Middle frontal gyrus (tissue), 1 donor: ENCODE results near the gene NDUFB2.
"Not testable (repeated sequence)": the region's sequence is repeated elsewhere in the genome, so short reads cannot be mapped to it uniquely, and the experiment has no call there.

ENCODE experiments used
- DNase-seq: peaks from one replicate; pipeline ENCODE4 v3.0.0-alpha.2; 2015; ENCODE audit warnings: low spot score; ENCODE audit errors: extremely low spot score

The NDUFB2 gene

DNA sequence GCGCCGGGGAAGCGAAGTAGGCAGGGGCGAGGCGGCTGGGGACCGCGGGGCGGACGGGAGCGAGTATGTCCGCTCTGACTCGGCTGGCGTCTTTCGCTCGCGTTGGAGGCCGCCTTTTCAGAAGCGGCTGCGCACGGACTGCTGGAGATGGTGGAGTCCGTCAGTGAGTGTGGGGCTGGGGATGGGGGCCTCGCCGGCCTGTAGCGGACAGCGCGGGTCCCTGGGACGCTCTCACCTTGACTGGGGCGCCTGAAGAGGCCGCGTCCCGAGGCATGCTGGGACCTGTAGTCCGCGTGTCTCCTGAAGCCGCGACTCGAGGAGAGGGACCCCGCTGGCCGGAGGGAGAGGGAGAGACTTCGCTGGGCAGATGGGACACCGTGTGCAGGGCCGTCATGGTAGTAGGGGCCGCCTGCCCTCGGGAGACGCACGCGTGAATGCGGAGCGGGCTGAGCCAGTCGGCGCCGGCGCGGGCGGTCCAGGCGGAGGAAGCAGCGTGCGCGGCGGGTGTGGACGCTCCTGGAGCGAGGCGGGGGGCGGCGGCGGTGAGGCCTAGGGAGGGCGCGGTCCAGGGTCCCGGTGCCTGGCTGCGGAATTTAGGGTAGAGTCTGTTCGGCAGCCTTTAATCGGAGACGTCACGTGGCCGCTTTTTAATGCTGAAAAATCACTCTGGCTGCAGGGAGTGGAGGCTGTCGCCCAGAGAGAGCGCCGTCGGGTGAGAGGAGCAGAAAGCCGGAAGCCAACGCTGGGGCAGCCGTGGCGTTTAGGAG lies at the start of gene NDUFB2:
TSS of gene NDUFB2 (plus strand) at position 29 of the 767 bp plus-strand sequence. CDS start at position 66, 37 bp downstream.
- DNase-seq, result peak; percentile 62

DNA sequence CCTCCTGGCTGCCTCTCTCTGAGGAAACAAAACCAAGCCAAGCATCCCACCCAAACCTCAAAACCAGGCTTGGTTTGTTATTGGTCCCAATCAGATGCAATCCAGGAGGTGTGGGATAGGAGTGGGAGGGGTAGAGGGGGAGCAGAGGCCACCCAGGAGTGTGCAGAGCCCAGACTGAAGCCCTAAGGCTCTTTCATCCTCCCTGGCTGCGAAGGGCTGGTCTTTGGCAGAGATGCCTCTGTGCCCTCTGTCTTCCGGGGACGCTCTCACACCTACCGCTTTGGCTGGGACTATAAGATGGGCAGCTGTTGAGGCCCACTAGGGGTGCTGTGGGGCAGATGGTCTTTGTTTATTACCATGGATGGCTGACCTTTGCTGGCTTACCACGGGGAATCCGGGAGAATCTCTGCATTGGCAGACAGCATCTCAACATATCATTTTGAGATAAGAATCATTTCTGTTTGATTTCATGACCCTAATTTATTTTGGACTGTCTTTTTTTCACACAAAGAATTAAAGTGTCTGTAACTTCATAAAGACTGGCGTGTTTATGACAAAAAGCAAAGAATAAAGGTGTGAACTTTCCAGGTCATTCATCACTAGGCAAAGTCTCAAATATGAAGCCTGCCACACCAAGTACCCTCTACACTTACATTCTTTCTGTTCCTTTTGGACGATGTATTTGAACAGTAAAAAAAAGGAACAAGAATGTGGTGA lies 49.4 kb upstream of the NDUFB2 start:
- no peak for DNase-seq

DNA sequence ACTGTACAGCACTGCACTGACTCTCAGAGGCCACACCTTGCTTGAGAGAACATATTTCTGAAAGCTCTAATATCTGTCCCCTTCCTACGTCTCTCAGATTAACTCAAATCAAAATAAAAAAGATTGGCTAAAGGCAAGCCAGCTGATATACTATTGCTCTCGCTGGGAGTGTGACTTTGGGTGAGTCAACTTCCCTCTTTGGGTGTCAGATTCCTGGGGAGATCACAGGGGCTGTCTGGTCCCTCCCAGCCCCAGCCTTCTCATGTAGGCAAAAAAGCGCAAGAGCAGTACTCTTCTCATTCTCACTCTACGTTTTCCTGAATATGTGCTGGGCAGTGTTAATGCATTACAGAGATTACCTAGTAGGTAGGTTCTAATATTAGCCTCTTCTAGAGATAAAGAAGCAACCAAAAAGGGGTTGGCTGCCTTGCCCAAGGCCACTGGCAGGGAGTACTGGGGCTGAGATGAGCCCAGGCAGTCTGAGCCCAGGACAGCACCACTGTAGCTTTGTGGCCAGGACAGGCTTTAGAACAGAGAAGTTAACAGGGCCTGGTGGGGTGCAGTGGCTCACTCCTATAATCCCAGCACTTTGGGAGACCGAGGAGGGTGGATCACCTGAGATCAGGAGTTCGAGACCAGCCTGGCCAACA lies 46.8 kb upstream of the NDUFB2 start:
- DNase-seq, result no peak

DNA sequence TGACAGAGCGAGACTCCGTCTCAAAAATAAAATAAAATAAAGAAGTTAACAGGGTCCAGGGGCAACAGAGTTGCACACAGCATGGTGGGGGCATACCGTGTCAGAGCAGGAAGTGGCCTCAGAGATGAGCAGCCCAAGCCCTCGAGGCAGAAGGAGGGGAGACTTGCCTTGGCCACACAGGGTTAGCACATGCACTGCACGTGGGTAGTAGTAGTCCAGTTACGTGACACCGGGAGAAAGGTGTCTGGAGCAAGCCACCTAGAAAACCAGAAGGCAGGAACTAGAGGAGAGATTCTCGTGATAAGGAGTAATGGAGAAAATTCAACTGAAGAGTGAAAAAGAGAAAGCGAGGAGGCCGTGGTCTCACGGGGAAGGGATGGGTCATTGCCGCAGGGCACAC lies 46.1 kb upstream of the NDUFB2 start:
- no peak for DNase-seq

DNA sequence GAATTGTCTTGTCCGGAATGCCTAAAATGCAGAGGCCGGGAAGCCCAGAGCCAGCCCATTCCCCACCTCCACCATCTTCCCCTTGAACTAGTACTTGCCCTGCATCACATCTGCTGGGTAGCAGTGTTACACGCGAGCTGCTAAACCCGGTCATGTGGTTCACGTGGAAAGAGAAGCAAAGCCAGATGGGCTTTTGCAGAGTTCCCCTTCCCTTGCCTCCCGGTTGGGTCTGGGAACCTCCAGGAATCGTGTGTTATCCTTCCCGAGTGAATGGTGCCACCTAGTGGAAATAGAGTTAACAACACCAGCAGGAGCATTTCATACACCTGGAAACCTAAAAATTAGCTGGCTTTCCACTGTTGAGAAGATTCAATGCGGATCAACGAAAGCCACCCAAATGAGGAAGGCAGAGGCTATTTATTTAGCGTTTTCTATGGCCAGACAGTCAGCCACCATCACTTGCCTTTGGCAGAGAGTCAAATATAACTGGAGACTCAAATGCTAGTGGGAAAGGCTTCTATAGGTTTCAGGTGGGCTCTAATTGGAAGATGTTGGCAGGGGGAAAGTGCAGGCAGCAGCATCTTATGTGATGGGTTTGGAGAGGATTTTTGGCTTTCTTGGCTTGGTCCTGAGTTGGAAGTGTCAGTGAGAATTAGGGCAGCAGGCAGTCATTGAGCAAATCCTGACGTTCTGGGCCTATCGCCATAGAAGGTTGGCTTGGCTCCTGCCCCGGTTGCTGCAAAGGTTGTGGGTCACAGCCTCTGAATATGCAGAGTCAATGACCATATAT lies 43.0 kb upstream of the NDUFB2 start:
- DNase-seq, result peak; percentile 70

DNA sequence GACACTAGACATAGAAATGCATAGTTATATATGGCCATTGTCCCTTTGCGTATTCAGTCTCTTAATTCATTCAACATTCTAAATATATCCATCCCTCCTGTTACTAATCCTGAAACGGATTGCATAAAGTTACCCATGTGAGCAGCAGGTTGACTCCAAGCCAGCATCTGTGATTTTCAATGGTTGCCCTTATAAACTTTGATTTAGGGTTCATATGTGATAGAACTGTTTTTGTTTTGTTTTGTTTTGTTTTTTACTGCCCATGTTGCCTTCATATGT lies 42.5 kb upstream of the NDUFB2 start:
- no peak for DNase-seq

DNA sequence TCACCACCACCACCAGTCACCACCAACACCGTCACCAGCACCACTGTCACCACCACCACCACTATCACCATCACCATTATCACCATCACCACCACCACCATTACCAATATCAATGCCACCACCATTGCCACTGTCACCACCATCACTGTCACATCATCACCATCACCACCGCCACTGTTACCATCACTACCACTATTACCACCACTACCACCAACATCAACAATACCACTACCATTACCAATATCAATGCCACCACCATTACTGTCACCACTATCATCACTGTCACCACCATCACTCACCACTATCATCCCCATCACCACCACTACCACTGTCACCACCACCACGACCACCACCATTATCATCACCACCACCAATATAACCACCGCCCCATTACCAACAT lies 41.8 kb upstream of the NDUFB2 start:
- DNase-seq, result no peak

DNA sequence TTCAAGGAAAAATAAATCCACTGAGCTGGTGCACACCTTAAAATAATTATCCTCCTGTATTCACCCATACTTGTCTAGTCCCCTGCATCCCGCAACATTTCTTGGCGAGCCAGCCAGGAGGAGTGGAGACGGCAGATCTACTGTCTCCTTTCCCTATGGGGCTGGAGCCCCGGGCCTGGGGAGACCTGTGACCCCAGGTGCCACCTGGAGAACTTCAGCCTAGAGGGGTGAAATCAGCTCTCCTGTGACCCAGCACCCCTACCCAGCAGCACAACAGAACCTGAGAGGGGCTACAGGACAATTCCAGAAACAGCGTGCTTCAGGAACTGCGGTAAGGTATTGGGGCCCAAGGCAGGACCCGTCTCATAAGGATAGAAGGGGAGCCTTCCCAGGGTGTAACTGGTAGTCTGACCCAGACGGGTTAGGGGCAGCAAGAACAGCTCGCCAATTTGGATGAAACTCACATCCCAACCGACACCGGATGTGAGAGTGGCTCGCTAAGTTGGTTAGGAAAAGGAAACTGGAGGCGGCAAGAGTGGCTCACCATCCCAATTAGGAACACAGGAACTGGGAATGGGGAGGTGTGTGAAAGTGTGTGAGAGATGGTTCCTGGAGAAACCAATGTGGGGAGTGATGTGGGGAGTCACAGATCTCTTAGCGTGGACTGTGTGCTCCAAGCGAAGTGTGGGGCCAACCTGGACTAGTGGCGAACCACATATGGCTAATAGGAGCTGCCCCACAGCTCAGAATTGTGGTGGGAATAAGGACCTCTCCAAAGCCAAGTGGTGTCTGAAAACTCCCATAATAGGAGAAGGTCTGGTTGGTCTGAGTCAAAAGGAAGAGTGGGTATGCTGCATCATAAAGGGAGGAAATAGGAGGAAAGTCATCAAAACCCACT lies 40.7 kb upstream of the NDUFB2 start:
- DNase-seq, result no peak

DNA sequence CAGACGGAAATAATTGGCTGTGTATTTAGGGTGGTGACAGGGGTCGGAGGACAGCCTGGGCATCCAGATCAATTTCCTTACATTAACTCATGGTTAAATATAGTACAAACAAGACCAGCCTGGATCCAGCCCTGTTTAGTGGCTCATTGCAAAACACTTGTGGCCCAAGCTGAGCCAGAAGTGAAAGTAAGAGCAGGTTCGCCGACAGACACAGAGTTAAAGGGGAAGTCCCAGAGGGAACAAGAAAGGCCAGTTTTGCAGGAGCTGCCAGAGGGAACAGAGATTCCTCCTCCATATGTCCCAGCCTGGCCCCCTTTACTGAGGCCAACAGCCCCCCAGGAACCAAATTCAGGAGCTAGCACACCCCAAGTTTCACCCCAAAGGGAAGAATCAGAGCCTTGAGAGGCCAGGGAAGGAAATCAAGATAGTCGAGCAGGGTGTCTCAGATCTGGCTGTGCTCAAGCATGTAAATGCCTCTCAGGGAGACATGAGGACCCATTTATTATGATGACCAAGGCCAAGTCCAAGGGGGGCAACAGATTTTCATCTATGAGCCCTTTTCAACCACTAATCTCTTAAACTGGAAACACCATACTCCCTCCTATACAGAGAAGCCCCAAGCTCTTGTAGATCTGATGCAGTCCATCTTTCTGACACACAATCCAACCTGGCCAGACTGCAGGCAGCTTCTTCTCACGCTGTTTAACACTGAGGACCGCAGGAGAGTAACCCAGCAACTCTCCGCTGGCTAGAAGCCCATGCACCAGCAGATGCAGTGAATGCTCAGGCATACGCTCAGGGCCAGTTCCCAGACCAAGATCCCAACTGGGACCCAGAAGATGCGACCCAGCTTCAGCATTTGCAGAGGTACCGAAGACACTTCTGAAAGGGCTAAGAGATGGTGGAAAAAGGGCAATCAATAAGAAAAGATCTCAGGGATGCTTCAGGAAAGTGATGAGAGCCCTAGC lies 39.7 kb upstream of the NDUFB2 start:
- DNase-seq, result no peak

DNA sequence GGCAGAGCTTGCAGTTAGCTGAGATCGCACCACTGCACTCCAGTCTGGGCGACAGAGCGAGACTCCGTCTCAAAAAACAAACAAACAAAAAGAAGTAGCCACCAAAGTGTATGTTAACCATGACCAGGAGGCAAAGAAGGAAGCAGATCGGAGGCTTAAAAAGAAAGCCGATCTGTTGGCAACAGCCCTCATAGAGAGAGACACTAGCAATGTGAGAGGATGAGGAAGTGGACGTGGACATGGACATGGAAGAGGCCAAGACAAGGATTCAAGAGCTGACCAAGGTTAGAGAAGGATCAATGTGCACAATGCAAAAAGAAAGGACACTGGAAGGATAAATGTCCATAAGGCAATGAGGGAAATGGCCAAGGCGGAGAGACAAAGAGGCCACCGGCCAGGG lies 38.6 kb upstream of the NDUFB2 start:
- no peak for DNase-seq

DNA sequence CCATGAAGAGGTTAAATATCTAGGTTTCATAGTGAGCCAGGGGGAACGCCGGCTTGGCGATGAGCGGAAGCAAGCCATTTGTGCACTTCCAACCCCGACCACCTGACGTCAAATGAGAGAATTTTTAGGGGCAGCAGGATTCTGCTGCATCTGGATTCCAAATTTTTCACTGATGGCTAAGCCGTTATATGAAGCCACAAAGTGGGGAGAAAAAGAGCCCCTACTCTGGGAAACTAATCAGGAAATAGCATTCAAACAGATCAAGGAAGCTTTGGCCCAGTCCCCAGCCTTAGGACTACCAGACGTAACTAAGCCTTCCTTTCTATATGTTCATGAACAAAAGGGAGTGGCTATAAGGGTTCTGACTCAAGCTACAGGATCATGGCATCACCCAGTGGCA lies 36.7 kb upstream of the NDUFB2 start:
- DNase-seq, result no peak

DNA sequence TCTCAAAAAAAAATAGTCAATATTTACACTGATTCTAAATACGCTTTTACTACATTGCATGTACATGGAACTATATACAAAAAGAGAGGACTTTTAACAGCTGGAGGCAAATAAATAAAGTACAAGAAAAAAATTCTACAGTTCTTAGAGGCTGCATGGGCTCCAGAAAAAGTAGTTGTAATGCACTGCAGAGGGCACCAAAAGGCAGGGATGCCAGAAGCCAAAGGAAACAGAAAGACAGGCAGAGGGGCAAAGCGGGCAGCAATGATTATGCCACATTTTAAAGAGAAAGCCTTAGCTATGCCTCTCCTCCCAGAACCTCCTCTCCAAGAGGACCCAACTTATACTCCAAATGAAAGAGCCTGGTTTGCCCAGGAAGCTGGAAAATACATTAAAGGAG lies 35.4 kb upstream of the NDUFB2 start:
- DNase-seq, result no peak

DNA sequence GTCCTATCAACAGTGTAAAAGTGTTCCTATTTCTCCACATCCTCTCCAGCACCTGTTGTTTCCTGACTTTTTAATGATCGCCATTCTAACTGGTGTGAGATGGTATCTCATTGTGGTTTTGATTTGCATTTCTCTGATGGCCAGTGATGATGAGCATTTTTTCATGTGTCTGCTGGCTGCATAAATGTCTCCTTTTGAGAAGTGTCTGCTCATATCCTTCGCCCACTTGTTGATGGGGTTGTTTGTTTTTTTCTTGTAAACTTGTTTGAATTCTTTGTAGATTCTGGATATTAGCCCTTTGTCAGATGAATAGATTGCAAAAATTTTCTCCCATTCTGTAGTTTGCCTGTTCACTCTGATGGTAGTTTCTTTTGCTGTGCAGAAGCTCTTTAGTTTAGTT lies 33.6 kb upstream of the NDUFB2 start:
- not testable (repeated sequence) for DNase-seq

DNA sequence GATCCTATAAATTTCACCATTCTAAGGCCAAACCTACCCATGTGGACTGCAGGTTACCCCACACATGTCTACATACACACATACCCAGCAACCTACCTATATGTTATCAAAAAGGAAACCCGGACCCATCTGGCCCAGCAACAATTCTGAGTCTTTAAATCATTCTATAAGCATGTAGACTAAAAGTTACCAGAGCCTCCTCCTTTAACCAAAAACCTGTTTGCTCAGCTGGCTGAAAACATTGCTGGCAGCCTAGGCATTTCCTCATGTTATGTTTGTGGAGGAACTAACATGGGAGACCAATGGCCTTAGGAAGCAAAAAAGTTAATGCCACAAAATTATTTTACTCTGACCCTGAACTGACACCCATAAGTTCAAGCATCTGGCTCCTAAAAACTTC lies 29.0 kb upstream of the NDUFB2 start:
- DNase-seq, result no peak

DNA sequence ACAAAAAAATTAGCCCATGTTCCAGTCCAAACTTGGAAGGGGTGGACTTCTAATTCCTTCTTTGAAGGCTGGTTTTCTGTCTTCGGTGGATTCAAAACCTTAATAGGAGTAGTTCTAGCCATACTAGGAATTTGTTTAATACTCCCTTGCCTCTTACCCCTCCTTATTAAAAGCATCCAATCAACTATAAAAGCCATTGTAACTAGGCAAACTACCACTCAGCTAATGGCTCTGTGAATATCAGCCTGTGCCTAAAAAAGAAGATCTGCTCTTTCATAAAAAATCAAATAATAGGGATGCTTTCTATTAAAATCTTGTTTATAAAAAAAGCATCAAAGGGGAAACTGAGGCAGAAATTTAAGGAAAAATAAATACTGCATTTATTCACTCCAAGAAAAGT lies 27.9 kb upstream of the NDUFB2 start:
- no peak for DNase-seq

DNA sequence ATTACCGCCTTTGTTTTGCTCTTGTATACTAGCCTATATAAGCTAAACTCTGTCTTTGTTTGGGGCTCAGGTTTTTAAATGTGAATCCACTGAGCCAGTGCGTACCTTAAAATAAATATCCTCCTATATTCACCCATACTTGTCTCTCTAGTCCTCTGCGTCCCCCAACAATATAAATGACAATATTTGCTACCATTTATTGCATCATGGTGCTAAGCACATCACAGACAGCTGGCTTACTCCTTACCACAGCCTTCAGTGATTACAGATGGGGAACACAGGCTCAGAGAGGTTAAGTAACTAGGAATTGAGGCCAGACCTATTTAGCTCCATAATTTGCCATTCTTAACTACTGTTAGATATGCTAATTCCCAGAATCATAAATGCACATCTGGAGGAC lies 27.2 kb upstream of the NDUFB2 start:
- no peak for DNase-seq

DNA sequence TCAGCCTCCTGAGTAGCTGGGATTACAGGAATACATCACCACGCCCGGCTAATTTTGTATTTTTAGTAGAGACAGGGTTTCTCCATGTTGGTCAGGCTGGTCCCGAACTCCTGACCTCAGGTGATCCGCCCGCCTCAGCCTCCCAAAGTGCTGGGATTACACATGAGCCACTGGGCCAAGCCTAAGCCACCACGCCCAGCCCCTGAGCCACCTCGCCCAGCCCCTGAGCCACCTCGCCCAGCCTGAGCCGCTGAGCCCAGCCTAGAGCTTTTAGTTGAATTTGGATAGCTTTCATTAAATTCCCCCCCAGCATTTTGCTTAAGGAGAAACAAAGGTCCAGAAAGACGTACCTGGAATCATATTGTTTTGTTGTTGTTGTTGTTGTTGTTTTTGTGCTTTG lies 26.6 kb upstream of the NDUFB2 start:
- not testable (repeated sequence) for DNase-seq

DNA sequence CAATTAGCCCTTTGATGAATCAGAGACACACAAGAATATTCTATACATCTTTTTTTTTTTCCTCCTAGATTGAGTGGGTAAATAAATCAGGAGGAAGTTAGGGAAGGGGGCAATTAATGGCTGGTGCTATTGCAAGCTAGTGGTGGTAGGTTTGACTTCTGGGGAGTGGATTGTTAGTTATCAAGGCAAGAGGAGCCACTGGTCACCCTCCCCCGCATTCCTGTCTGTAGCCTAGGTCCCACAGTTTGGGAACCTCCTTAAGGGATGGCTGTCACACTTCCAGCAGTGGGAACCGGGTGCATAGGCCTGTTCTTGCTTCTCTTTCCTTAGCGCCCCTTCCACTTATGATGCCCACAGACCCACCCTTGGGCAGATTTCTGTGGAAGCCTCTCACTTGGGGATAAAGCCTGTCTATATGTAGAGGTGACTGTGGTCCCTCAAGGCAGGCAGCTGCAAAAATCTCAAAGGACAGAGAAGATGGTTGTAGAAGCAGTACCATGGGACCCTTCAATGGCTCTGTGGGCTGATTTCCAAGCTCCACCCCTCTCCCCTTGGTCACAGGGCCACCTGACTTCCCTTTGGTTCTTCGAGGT lies 26.1 kb upstream of the NDUFB2 start:
- DNase-seq, result no peak

DNA sequence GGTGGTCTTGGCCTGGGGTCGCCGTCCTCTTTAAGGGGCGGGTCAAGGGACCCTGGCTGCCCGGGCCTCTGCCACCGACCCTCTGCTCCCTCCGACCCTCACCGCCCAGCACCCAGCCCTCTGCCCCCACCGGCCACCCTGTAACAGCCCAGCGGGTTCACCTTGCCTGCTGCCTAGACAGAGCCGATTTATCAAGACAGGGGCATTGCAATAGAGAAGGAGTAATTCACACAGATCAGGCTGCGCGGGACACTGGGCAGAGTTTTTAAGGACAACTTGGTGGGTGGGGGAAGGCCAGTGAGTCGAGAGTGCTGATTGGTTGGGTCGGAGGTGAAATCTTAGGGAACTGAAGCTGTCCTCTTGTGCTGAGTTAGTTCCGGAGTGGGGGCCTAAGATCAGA lies 24.5 kb upstream of the NDUFB2 start:
- no peak for DNase-seq
